Measurements from ENCODE around the gene FAM120A.
"Not testable (repeated sequence)": the region's sequence is repeated elsewhere in the genome, so short reads cannot be mapped to it uniquely, and the experiment has no call there.

The FAM120A gene

GRCh38 chr9:93508207-93508606 lies 56.7 kb downstream of the FAM120A start:
- FAIRE-seq, result no peak
- no peak for DNase-seq (ENCODE audit: insufficient read length, low spot score)

- DNase-seq (ENCODE audit: insufficient read length, low spot score), result no peak
- FAIRE-seq, result no peak
Observed at GRCh38 chr9:93509084-93509483, 57.6 kb downstream of the FAM120A start.

- no peak for FAIRE-seq
- no peak for DNase-seq (ENCODE audit: insufficient read length, low spot score)
Observed at GRCh38 chr9:93510041-93510440, 58.6 kb downstream of the FAM120A start.

- FAIRE-seq; DNase-seq (ENCODE audit: insufficient read length, low spot score): not testable (repeated sequence)
Observed at GRCh38 chr9:93511228-93511627, 59.7 kb downstream of the FAM120A start.

GRCh38 chr9:93512170-93512812 lies 60.8 kb downstream of the FAM120A start:
- not testable (repeated sequence) for DNase-seq (ENCODE audit: insufficient read length, low spot score); FAIRE-seq

- DNase-seq (ENCODE audit: insufficient read length, low spot score) (no peak), FAIRE-seq (no peak)
Observed at GRCh38 chr9:93513606-93514005, 62.1 kb downstream of the FAM120A start.

- FAIRE-seq, result no peak
- DNase-seq (ENCODE audit: insufficient read length, low spot score), result no peak
Observed at GRCh38 chr9:93517331-93517730, 65.8 kb downstream of the FAM120A start.

GRCh38 chr9:93520523-93520922 lies 69.0 kb downstream of the FAM120A start:
- DNase-seq (ENCODE audit: insufficient read length, low spot score), result no peak
- FAIRE-seq, result no peak

GRCh38 chr9:93522736-93523135 lies 71.3 kb downstream of the FAM120A start:
- no peak for FAIRE-seq
- no peak for DNase-seq (ENCODE audit: insufficient read length, low spot score)

- DNase-seq (ENCODE audit: insufficient read length, low spot score), result no peak
- FAIRE-seq, result no peak
Observed at GRCh38 chr9:93523518-93524144, 72.1 kb downstream of the FAM120A start.

- no peak for FAIRE-seq
- no peak for DNase-seq (ENCODE audit: insufficient read length, low spot score)
Observed at GRCh38 chr9:93525476-93525875, 74.0 kb downstream of the FAM120A start.

- FAIRE-seq (no peak), DNase-seq (ENCODE audit: insufficient read length, low spot score) (no peak)
Observed at GRCh38 chr9:93531374-93531773, 79.9 kb downstream of the FAM120A start.

GRCh38 chr9:93532141-93532540 lies 80.7 kb downstream of the FAM120A start:
- FAIRE-seq (no peak), DNase-seq (ENCODE audit: insufficient read length, low spot score) (no peak)

GRCh38 chr9:93533863-93534262 lies 82.4 kb downstream of the FAM120A start:
- FAIRE-seq (no peak), DNase-seq (ENCODE audit: insufficient read length, low spot score) (no peak)

GRCh38 chr9:93536167-93536566 lies 84.7 kb downstream of the FAM120A start:
- FAIRE-seq, result no peak
- DNase-seq (ENCODE audit: insufficient read length, low spot score), result no peak

GRCh38 chr9:93536874-93537273 lies 85.4 kb downstream of the FAM120A start:
- FAIRE-seq, result no peak
- no peak for DNase-seq (ENCODE audit: insufficient read length, low spot score)

- no peak for DNase-seq (ENCODE audit: insufficient read length, low spot score)
- FAIRE-seq, result no peak
Observed at GRCh38 chr9:93540305-93540704, 88.8 kb downstream of the FAM120A start.

GRCh38 chr9:93541005-93541404 lies 89.5 kb downstream of the FAM120A start:
- FAIRE-seq (no peak), DNase-seq (ENCODE audit: insufficient read length, low spot score) (no peak)

GRCh38 chr9:93541581-93542349 lies 90.3 kb downstream of the FAM120A start:
- no peak for FAIRE-seq

GRCh38 chr9:93543117-93543516 lies 91.6 kb downstream of the FAM120A start:
- no peak for FAIRE-seq
- no peak for DNase-seq (ENCODE audit: insufficient read length, low spot score)

More at GRCh38 chr9:93541581-93542349, 90.3 kb downstream of the FAM120A start:
- DNase-seq (ENCODE audit: insufficient read length, low spot score), result no peak

- FAIRE-seq, result no peak
- DNase-seq (ENCODE audit: insufficient read length, low spot score), result no peak
Observed at GRCh38 chr9:93546356-93546755, 94.9 kb downstream of the FAM120A start.

- FAIRE-seq, result no peak
- DNase-seq (ENCODE audit: insufficient read length, low spot score), result no peak
Observed at GRCh38 chr9:93549611-93550010, 98.1 kb downstream of the FAM120A start.
